Naive B cell (primary cell): ENCODE data around the gene RALB. TPM values are rescaled to one million over a fixed set of nuclear protein-coding genes. Genes with fewer than 3 reads are reported as not detected.

Experiments used
- ATAC-seq, 2 donors: fragments of 150-1000 bp; cut with Tn5 transposase; 2 replicates each; pipeline ENCODE4 v1.10.0; 2021; ENCODE audit warnings: low read depth in 2 of 2, mild to moderate bottlenecking in 2 of 2, moderate library complexity in 2 of 2
- DNase-seq: peaks from one replicate; pipeline ENCODE4 v3.0.0; 2022
- H3K27ac Mint-ChIP-seq, 6 donors: one replicate each; pipeline ENCODE4 v1.8.0; 2020 to 2022; ENCODE audit warnings: mild to moderate bottlenecking in 6 of 6, mixed read lengths in 6 of 6, moderate library complexity in 5 of 6, inconsistent platforms in 2 of 6
- H3K27me3 Mint-ChIP-seq, 3 donors: one replicate each; pipeline ENCODE4 v1.8.0; 2021 to 2022; ENCODE audit warnings: mixed read lengths in 3 of 3, mild to moderate bottlenecking in 1 of 3
- H3K36me3 Mint-ChIP-seq, 2 donors: one replicate each; pipeline ENCODE4 v1.8.0; 2020 to 2022; ENCODE audit warnings: mixed read lengths in 2 of 2, inconsistent platforms in 1 of 2, mild to moderate bottlenecking in 1 of 2
- H3K4me1 Mint-ChIP-seq, 3 donors: one replicate each; pipeline ENCODE4 v1.8.0; 2020 to 2022; ENCODE audit warnings: mixed read lengths in 3 of 3, inconsistent platforms in 1 of 3, mild to moderate bottlenecking in 1 of 3, moderate library complexity in 1 of 3
- H3K4me3 Mint-ChIP-seq, 8 donors: one replicate each; pipeline ENCODE4 v1.8.0; 2020 to 2022; ENCODE audit warnings: mild to moderate bottlenecking in 8 of 8, mixed read lengths in 8 of 8, moderate library complexity in 8 of 8, inconsistent platforms in 2 of 8
- H3K9me3 Mint-ChIP-seq, 7 donors: one replicate each; pipeline ENCODE4 v1.8.0; 2020 to 2022; ENCODE audit warnings: mixed read lengths in 7 of 7, mild to moderate bottlenecking in 5 of 7, inconsistent platforms in 2 of 7, moderate library complexity in 1 of 7
- polyA plus RNA-seq, 6 donors: library from polyadenylated mRNA; unstranded; fragments of 300-500 nt; fragmentation: Illumina TruSeq; gene quantifications; one replicate each; pipeline ENCODE4 v1.2.3, GENCODE V29; 2021; ENCODE audit warnings: low read depth in 6 of 6

Gene RALB
- polyA plus RNA-seq, 6 donors from 2014 or later = 84.0 to 121 (median 97.0) TPM

GRCh38 chr2:120240901-120241429, 11.7 kb upstream of the RALB start:
- H3K4me1 Mint-ChIP-seq = no peaks in the 10 kb centered on the region
- no peak overlapping the region for H3K27ac Mint-ChIP-seq
- H3K9me3 Mint-ChIP-seq = peaks cover 0 to 5% (median 4%) of the 10 kb centered on the region in 7 donors
- DNase-seq = no peak
- H3K27me3 Mint-ChIP-seq = peaks cover 0 to 7% (median under 1%) of the 10 kb centered on the region in 3 donors
- ATAC-seq = no peak
- no peak overlapping the region for H3K4me3 Mint-ChIP-seq
- H3K36me3 Mint-ChIP-seq = no peaks in the 10 kb centered on the region

- Mint-ChIP-seq H3K27me3 (peaks cover 0 to 11% (median 7%) of the 10 kb centered on the region in 3 donors), H3K4me3 (no peak overlapping the region), H3K9me3 (peaks cover 0 to 5% (median 4%) of the 10 kb centered on the region in 7 donors), H3K4me1 (no peaks in the 10 kb centered on the region), H3K36me3 (no peaks in the 10 kb centered on the region), H3K27ac (peak overlapping the region in 2 of 6 donors; percentile 15 to 57)
- no peak for DNase-seq
- no peak for ATAC-seq
Observed at GRCh38 chr2:120241684-120242083, 11.0 kb upstream of the RALB start.

- ATAC-seq (no peak), DNase-seq (no peak)
- Mint-ChIP-seq H3K27me3 (peaks cover 2 to 22% (median 20%) of the 10 kb centered on the region in 3 donors), H3K36me3 (no peaks in the 10 kb centered on the region), H3K27ac (peak overlapping the region in 1 of 6 donors; percentile 85), H3K4me1 (peaks cover 7 to 9% (median 8%) of the 10 kb centered on the region in 3 donors), H3K4me3 (no peak overlapping the region), H3K9me3 (peaks cover 0 to 5% (median 4%) of the 10 kb centered on the region in 7 donors)
Observed at GRCh38 chr2:120243211-120243610, 9.4 kb upstream of the RALB start.

GRCh38 chr2:120243875-120244553, 8.6 kb upstream of the RALB start:
- H3K4me1 Mint-ChIP-seq = peaks cover 10 to 12% (median 12%) of the 10 kb centered on the region in 3 donors
- ATAC-seq = no peak
- H3K27me3 Mint-ChIP-seq = peaks cover 5 to 27% (median 21%) of the 10 kb centered on the region in 3 donors
- peak overlapping the region in 3 of 6 donors; percentile 16 to 76 (median 23) for H3K27ac Mint-ChIP-seq
- no peak overlapping the region for H3K4me3 Mint-ChIP-seq
- H3K9me3 Mint-ChIP-seq = peaks cover 0 to 5% (median 4%) of the 10 kb centered on the region in 7 donors
- H3K36me3 Mint-ChIP-seq = no peaks in the 10 kb centered on the region
- DNase-seq = no peak

GRCh38 chr2:120244656-120245519, 7.8 kb upstream of the RALB start:
- peak overlapping the region in 1 of 6 donors; percentile 76 for H3K27ac Mint-ChIP-seq
- no peak overlapping the region for H3K4me3 Mint-ChIP-seq
- ATAC-seq (no peak), DNase-seq (no peak)
- H3K9me3 Mint-ChIP-seq = peaks cover 0 to 5% (median 4%) of the 10 kb centered on the region in 7 donors
- H3K36me3 Mint-ChIP-seq = no peaks in the 10 kb centered on the region
- peaks cover 10 to 12% (median 12%) of the 10 kb centered on the region in 3 donors for H3K4me1 Mint-ChIP-seq
- H3K27me3 Mint-ChIP-seq = peaks cover 8 to 35% (median 26%) of the 10 kb centered on the region in 3 donors

GRCh38 chr2:120245520-120246332, 6.9 kb upstream of the RALB start:
- no peaks in the 10 kb centered on the region for H3K36me3 Mint-ChIP-seq
- H3K27ac Mint-ChIP-seq = peak overlapping the region in 1 of 6 donors; percentile 15
- H3K9me3 Mint-ChIP-seq = peaks cover 0 to 5% (median 4%) of the 10 kb centered on the region in 7 donors
- DNase-seq (no peak), ATAC-seq (no peak)
- H3K4me3 Mint-ChIP-seq = no peak overlapping the region
- H3K4me1 Mint-ChIP-seq = peaks cover 10 to 12% (median 12%) of the 10 kb centered on the region in 3 donors
- H3K27me3 Mint-ChIP-seq = peaks cover 10 to 39% (median 31%) of the 10 kb centered on the region in 3 donors

- ATAC-seq (no peak), DNase-seq (no peak)
- peaks cover 0 to 5% (median 4%) of the 10 kb centered on the region in 7 donors for H3K9me3 Mint-ChIP-seq
- H3K36me3 Mint-ChIP-seq = no peaks in the 10 kb centered on the region
- no peak overlapping the region for H3K4me3 Mint-ChIP-seq
- peaks cover 10 to 39% (median 31%) of the 10 kb centered on the region in 3 donors for H3K27me3 Mint-ChIP-seq
- peaks cover 13 to 15% (median 15%) of the 10 kb centered on the region in 3 donors for H3K4me1 Mint-ChIP-seq
- H3K27ac Mint-ChIP-seq = no peak overlapping the region
Observed at GRCh38 chr2:120246546-120247300, 5.9 kb upstream of the RALB start.

- Mint-ChIP-seq H3K27me3 (peaks cover 10 to 39% (median 31%) of the 10 kb centered on the region in 3 donors), H3K4me3 (no peak overlapping the region), H3K27ac (peak overlapping the region in 2 of 6 donors; percentile 60 to 78), H3K9me3 (peaks cover 0 to 5% (median 4%) of the 10 kb centered on the region in 7 donors), H3K36me3 (peaks cover 0 to 7% of the 10 kb centered on the region in 2 donors), H3K4me1 (peaks cover 19 to 23% (median 20%) of the 10 kb centered on the region in 3 donors)
- DNase-seq (no peak), ATAC-seq (no peak)
Observed at GRCh38 chr2:120247851-120248250, 4.8 kb upstream of the RALB start.

GRCh38 chr2:120250640-120251039, 2.0 kb upstream of the RALB start:
- Mint-ChIP-seq H3K27ac (peak overlapping the region in 1 of 6 donors; percentile 8), H3K27me3 (peaks cover 10 to 39% (median 31%) of the 10 kb centered on the region in 3 donors), H3K4me1 (peaks cover 40 to 46% (median 43%) of the 10 kb centered on the region in 3 donors), H3K4me3 (peak overlapping the region in 2 of 8 donors; percentile 6 to 66), H3K36me3 (peaks cover 0 to 9% of the 10 kb centered on the region in 2 donors), H3K9me3 (no peaks in the 10 kb centered on the region)
- no peak for DNase-seq
- ATAC-seq = no peak

GRCh38 chr2:120251078-120251477, 1.6 kb upstream of the RALB start:
- peak overlapping the region in 2 of 8 donors; percentile 6 to 66 for H3K4me3 Mint-ChIP-seq

GRCh38 chr2:120251880-120252224, 800 bp upstream of the RALB start:
- Mint-ChIP-seq H3K36me3 (peaks cover 0 to 9% of the 10 kb centered on the region in 2 donors), H3K4me1 (peaks cover 49 to 58% (median 55%) of the 10 kb centered on the region in 3 donors), H3K9me3 (no peaks in the 10 kb centered on the region), H3K27ac (peak overlapping the region; percentile 85 to 100 (median 95)), H3K4me3 (peak overlapping the region; percentile 97 to 100 (median 100)), H3K27me3 (peaks cover 10 to 30% (median 26%) of the 10 kb centered on the region in 3 donors)
- no peak for DNase-seq
- no peak for ATAC-seq

More at GRCh38 chr2:120251078-120251477, 1.6 kb upstream of the RALB start:
- DNase-seq (no peak), ATAC-seq (no peak)
- H3K27me3 Mint-ChIP-seq = peaks cover 10 to 37% (median 31%) of the 10 kb centered on the region in 3 donors
- H3K9me3 Mint-ChIP-seq = no peaks in the 10 kb centered on the region
- H3K27ac Mint-ChIP-seq = no peak overlapping the region
- peaks cover 42 to 51% (median 47%) of the 10 kb centered on the region in 3 donors for H3K4me1 Mint-ChIP-seq
- peaks cover 0 to 9% of the 10 kb centered on the region in 2 donors for H3K36me3 Mint-ChIP-seq
